HG03039 (cell line): ENCODE data around the gene LIN7B.
A peak's percentile ranks its signal among the peaks of the same experiment; 100 is the strongest.
"Not testable (repeated sequence)": the region's sequence is repeated elsewhere in the genome, so short reads cannot be mapped to it uniquely, and the experiment has no call there.

ENCODE experiments used
- ATAC-seq: cut with Tn5 transposase; IDR thresholded peaks from one replicate; pipeline ENCODE4 v1.9.1; 2021; ENCODE audit warnings: mild to moderate bottlenecking, moderate library complexity; ENCODE audit not compliant: unreplicated experiment

LIN7B gene

GRCh38 chr19:49113762-49114629, at the start of gene LIN7B:
TSS of gene LIN7B (plus strand) at chr19:49114370. CDS start at chr19:49114405, 35 bp downstream.
- no peak for ATAC-seq

GRCh38 chr19:49064768-49065611, 49.2 kb upstream of the LIN7B start, which contains the start of gene NTF4:
TSS of gene NTF4 (minus strand) at chr19:49064818. CDS start at chr19:49061997, 2,821 bp downstream.
- no peak for ATAC-seq

GRCh38 chr19:49065905-49066512, 48.2 kb upstream of the LIN7B start:
- no peak for ATAC-seq

GRCh38 chr19:49067554-49067953, 46.6 kb upstream of the LIN7B start:
- no peak for ATAC-seq

GRCh38 chr19:49069026-49069425, 45.1 kb upstream of the LIN7B start:
- ATAC-seq, result no peak

- no peak for ATAC-seq
Measured at GRCh38 chr19:49070416-49070815, 43.8 kb upstream of the LIN7B start.

- ATAC-seq, result no peak
Measured at GRCh38 chr19:49071860-49072547, 42.2 kb upstream of the LIN7B start.

GRCh38 chr19:49073514-49074378, 40.4 kb upstream of the LIN7B start:
- ATAC-seq, result no peak

GRCh38 chr19:49074869-49075268, 39.3 kb upstream of the LIN7B start:
- not testable (repeated sequence) for ATAC-seq

GRCh38 chr19:49080392-49080791, 33.8 kb upstream of the LIN7B start:
- ATAC-seq, result no peak

GRCh38 chr19:49081273-49081672, 32.9 kb upstream of the LIN7B start:
- ATAC-seq, result no peak

GRCh38 chr19:49084206-49085019, 29.8 kb upstream of the LIN7B start:
- ATAC-seq, result no peak

- peak; percentile 85 for ATAC-seq
Measured at GRCh38 chr19:49085020-49085867, 28.9 kb upstream of the LIN7B start, which contains the start of gene SNRNP70. TSS of gene SNRNP70 (plus strand) at chr19:49085451. CDS start at chr19:49086415, 964 bp downstream.

- no peak for ATAC-seq
Measured at GRCh38 chr19:49085868-49086232, 28.3 kb upstream of the LIN7B start.

- ATAC-seq, result no peak
Measured at GRCh38 chr19:49086296-49086695, 27.9 kb upstream of the LIN7B start.

GRCh38 chr19:49091391-49092038, 22.7 kb upstream of the LIN7B start:
- no peak for ATAC-seq

GRCh38 chr19:49092686-49093085, 21.5 kb upstream of the LIN7B start:
- no peak for ATAC-seq
